D721Med (cell line): ENCODE results near the gene MCTP1.

Experiments used
- DNase-seq: peaks from one replicate; pipeline ENCODE4 v3.0.0; 2011; ENCODE audit warnings: low spot score; ENCODE audit not compliant: insufficient read length
- FAIRE-seq: peaks from 2 replicates; lab custom pipeline; 2011; peaks lifted over from hg19 to GRCh38; lab: Jason Lieb, UNC
- CTCF ChIP-seq: IDR thresholded peaks from 2 replicates; pipeline ENCODE4 v1.5.1; 2012; ENCODE audit warnings: mild to moderate bottlenecking, control low read depth; ENCODE audit not compliant: insufficient read depth; ENCODE audit errors: missing control alignments

Gene MCTP1

GRCh38 chr5:95100551-95100950 lies 184.3 kb downstream of the MCTP1 start:
- no peak for TF ChIP-seq CTCF
- FAIRE-seq (no peak), DNase-seq (no peak)

GRCh38 chr5:95098012-95098411 lies 186.9 kb downstream of the MCTP1 start:
- DNase-seq (no peak), FAIRE-seq (no peak)
- TF ChIP-seq CTCF = no peak

- DNase-seq (no peak), FAIRE-seq (no peak)
- no peak for TF ChIP-seq CTCF
These were observed 191.7 kb downstream of the MCTP1 start for GRCh38 chr5:95093211-95093610.

GRCh38 chr5:95090774-95091173 lies 194.1 kb downstream of the MCTP1 start:
- DNase-seq = no peak
- no peak for TF ChIP-seq CTCF
- no peak for FAIRE-seq

GRCh38 chr5:95087816-95088317 lies 197.0 kb downstream of the MCTP1 start:
- no peak for DNase-seq
- no peak for FAIRE-seq
- no peak for TF ChIP-seq CTCF

- FAIRE-seq = no peak
These were observed 197.7 kb downstream of the MCTP1 start for GRCh38 chr5:95086927-95087815.

More at GRCh38 chr5:95086927-95087815, 197.7 kb downstream of the MCTP1 start:
- DNase-seq = no peak
- TF ChIP-seq CTCF = no peak
